K562 treated with DMSO at 1 percent for 24 hours (cell line): ENCODE results near the gene HOXD1. TPM values are rescaled to one million over a fixed set of nuclear protein-coding genes. Genes with fewer than 3 reads are reported as not detected.

Source experiments
- total RNA-seq: library from RNA; unstranded; fragments of 300-600 nt; gene quantifications from 2 replicates; pipeline ENCODE4 v1.2.3, GENCODE V29; 2022; ENCODE audit warnings: low read depth; ENCODE audit not compliant: insufficient read depth

Gene HOXD1
- total RNA-seq: not detected in 2 replicates

GRCh38 chr2:176187899-176188773 lies at the start of gene HOXD1:
HOXD1 (plus strand) TSS chr2:176188668; CDS start chr2:176188802, 134 bp downstream.

GRCh38 chr2:176151442-176152287 lies 36.8 kb upstream of the HOXD1 start, which contains the start of gene HOXD4:
HOXD4 (plus strand) TSS chr2:176151550; CDS start chr2:176151634, 84 bp downstream.

DNA sequence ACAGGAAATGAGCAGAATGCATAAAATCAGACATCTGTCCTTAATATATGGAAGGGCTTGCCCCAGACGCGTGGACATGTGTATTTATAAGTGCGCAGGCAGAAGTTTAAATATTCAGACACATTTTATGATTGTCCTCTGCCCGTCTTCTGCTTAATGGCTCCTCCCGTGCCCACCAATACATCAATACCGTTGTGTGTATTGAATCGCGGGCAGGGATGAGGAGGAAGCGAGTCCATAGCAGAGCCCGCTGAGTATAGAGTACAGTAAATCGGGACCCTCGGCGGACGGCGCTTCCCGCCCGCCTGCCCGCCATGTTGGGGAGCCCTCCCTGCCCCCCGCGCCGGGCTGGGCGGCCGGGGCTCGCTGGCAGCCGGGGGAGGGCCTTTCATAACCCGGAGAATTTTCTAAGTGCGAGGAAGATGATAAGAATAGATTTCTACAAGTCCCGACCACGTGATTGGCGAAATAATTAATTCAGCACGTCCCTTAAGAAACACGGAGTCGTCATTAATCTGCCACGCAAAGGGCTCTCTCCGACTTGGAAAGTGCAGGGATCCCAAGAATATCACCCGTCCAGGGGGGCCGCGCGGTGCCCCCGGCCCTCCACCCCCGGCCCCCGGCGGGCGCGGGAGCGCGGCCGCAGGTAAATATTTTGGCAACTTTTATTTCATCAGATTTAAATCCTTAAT lies 31.5 kb upstream of the HOXD1 start, which contains the start of gene HOXD3:
TSS of gene HOXD3 (plus strand) at position 501 of the 692 bp plus-strand sequence. CDS start 11,808 bp downstream, outside the sequence.

Other genes with a start within 250 kb of the HOXD1 start
- 9.4 and 55.0 TPM in 2 replicates for gene LNPK, start 186.4 kb upstream of the HOXD1 start, total RNA-seq
- gene EVX2, start 104.7 kb upstream of the HOXD1 start, total RNA-seq: not detected in 2 replicates
- not detected in 2 replicates for gene HOXD13, start 95.9 kb upstream of the HOXD1 start, total RNA-seq
- gene HOXD12, start 88.9 kb upstream of the HOXD1 start, total RNA-seq: not detected in 2 replicates
- not detected in 2 replicates for gene HOXD11, start 81.4 kb upstream of the HOXD1 start, total RNA-seq
- gene HOXD10, start 71.9 kb upstream of the HOXD1 start, total RNA-seq: not detected in 2 replicates
- not detected in 2 replicates for gene HOXD9, start 65.9 kb upstream of the HOXD1 start, total RNA-seq
- gene HOXD8, start 59.0 kb upstream of the HOXD1 start, total RNA-seq: 0.34 and 0.78 TPM in 2 replicates
- gene HOXD4, start 37.1 kb upstream of the HOXD1 start, total RNA-seq: not detected in 2 replicates
- gene HOXD3, start 31.4 kb upstream of the HOXD1 start, total RNA-seq: not detected in 2 replicates
- gene MTX2, start 80.8 kb downstream of the HOXD1 start, total RNA-seq: 49.3 and 49.6 TPM in 2 replicates